HCT116 (cell line): ENCODE results near the gene ZNF516. TPM values are rescaled to one million over a fixed set of nuclear protein-coding genes. Genes with fewer than 3 reads are reported as not detected.

Experiments
- ATAC-seq: fragments of 200-7000 bp; cut with Tn5 transposase; 2 replicates; pipeline ENCODE4 v1.9.1; 2020; ENCODE audit warnings: mild to moderate bottlenecking, moderate library complexity
- BruUV-seq: library from RNA; stranded (reverse); fragments of 400-500 nt; replicated peaks from 2 replicates; lab custom pipeline; 2021; lab: Mats Ljungman, UMichigan
- CTCF ChIA-PET: fragments of 300-600 bp; sonication (Branson Sonifier 250); formaldehyde crosslinking; loops from one replicate; lab custom pipeline; 2021; ENCODE audit warnings: antibody characterized with exemption; lab: Charles Lee
- POLR2A ChIA-PET: fragments of 300-600, 350-600 bp; sonication (Branson Sonifier 250); formaldehyde crosslinking; loops from one replicate; lab custom pipeline; 2021; ENCODE audit warnings: antibody characterized with exemption; lab: Charles Lee
- RAD21 ChIA-PET, 2 experiments: fragments of 300-600 bp; sonication (Branson Sonifier 250); formaldehyde crosslinking; loops; one replicate each; lab custom pipeline; 2023; ENCODE audit warnings: low total read pairs in 2 of 2; ENCODE audit not compliant: uncharacterized antibody in 2 of 2, unreplicated experiment in 2 of 2, low non-redundant PET in 1 of 2; lab: Charles Lee
- DNase-seq: peaks from one replicate; pipeline ENCODE4 v3.0.0-alpha.2; 2010; ENCODE audit warnings: low read depth, low spot score
- H2AFZ ChIP-seq: fragments of 200-600 bp; shearing (Covaris generic), sonication (generic); 2 replicates; pipeline ENCODE4 v1.6.1; 2017; ENCODE audit warnings: low read depth, mixed run types, mixed read lengths, antibody characterized with exemption, low read length; ENCODE audit not compliant: poor library complexity, severe bottlenecking
- H3K27ac ChIP-seq: 2 replicates; pipeline ENCODE4 v1.5.1; 2012; ENCODE audit warnings: low read depth, low read length
- H3K27me3 ChIP-seq: fragments of 200-600 bp; sonication (generic); 2 replicates; pipeline ENCODE4 v1.6.1; 2016; ENCODE audit warnings: mixed run types, low read length, mixed read lengths; ENCODE audit not compliant: insufficient read depth
- H3K36me3 ChIP-seq, 2 experiments: fragments of 200-500 bp in 1 of 2; fragments of 200-600 bp in 1 of 2; sonication (Bioruptor generic) in 1 of 2; sonication (generic) in 1 of 2; 2 replicates each; pipeline versions ENCODE4 v1.5.1 to v1.6.1; 2014 to 2016; ENCODE audit warnings: low read length in 2 of 2, inconsistent platforms in 1 of 2, mixed read lengths in 1 of 2, mixed run types in 1 of 2; ENCODE audit not compliant: insufficient read depth in 2 of 2, control insufficient read depth in 1 of 2
- H3K4me1 ChIP-seq, 2 experiments: fragments of 200-600 bp in 1 of 2; sonication (generic) in 1 of 2; 2 replicates each; pipeline versions ENCODE4 v1.5.1 to v1.6.1; 2012 to 2017; ENCODE audit warnings: low read length in 2 of 2, inconsistent platforms in 1 of 2, mild to moderate bottlenecking in 1 of 2, mixed read lengths in 1 of 2, mixed run types in 1 of 2, moderate library complexity in 1 of 2; ENCODE audit not compliant: insufficient read depth in 2 of 2, control insufficient read depth in 1 of 2
- H3K4me2 ChIP-seq: fragments of 200-600 bp; sonication (generic); 2 replicates; pipeline ENCODE4 v1.6.1; 2017; ENCODE audit warnings: mixed run types, low read length, mixed read lengths
- H3K4me3 ChIP-seq, 2 experiments: fragments of 200-600 bp in 1 of 2; sonication (generic) in 1 of 2; replicated peaks in 1 of 2; 2 replicates each; pipeline ENCODE4 v1.5.1; 2011 to 2016; ENCODE audit warnings: low read length in 2 of 2, control low read depth in 1 of 2, low read depth in 1 of 2, mild to moderate bottlenecking in 1 of 2, mixed read lengths in 1 of 2, mixed run types in 1 of 2
- H3K79me2 ChIP-seq: fragments of 200-600 bp; sonication (generic); 2 replicates; pipeline ENCODE4 v1.6.1; 2017; ENCODE audit warnings: mild to moderate bottlenecking, mixed run types, low read length, moderate library complexity, mixed read lengths; ENCODE audit not compliant: insufficient read depth
- H3K9ac ChIP-seq: fragments of 200-600 bp; sonication (generic); 2 replicates; pipeline ENCODE4 v1.6.1; 2016; ENCODE audit warnings: low read length, mixed read lengths
- H3K9me2 ChIP-seq: fragments of 200-600 bp; sonication (generic), shearing (Covaris generic); 2 replicates; pipeline ENCODE4 v1.6.1; 2017; ENCODE audit warnings: mixed run types, mild to moderate bottlenecking, moderate library complexity; ENCODE audit not compliant: insufficient read depth
- H3K9me3 ChIP-seq, 2 experiments: fragments of 200-500 bp in 1 of 2; fragments of 200-600 bp in 1 of 2; sonication (Bioruptor generic) in 1 of 2; sonication (generic) in 1 of 2; 2 replicates each; pipeline ENCODE4 v1.6.1; 2014 to 2017; ENCODE audit warnings: low read length in 2 of 2, mixed read lengths in 2 of 2, inconsistent platforms in 1 of 2, low read depth in 1 of 2, mild to moderate bottlenecking in 1 of 2, mixed run types in 1 of 2, moderate library complexity in 1 of 2; ENCODE audit not compliant: control insufficient read depth in 1 of 2, insufficient read depth in 1 of 2
- H4K20me1 ChIP-seq: fragments of 200-600 bp; sonication (generic), shearing (Covaris generic); 2 replicates; pipeline ENCODE4 v1.6.1; 2017; ENCODE audit warnings: mixed run types, mild to moderate bottlenecking, moderate library complexity; ENCODE audit not compliant: insufficient read depth
- CBX3 ChIP-seq: IDR thresholded peaks from 2 replicates; pipeline ENCODE4 v1.6.1; 2012; ENCODE audit warnings: low read depth
- CEBPB ChIP-seq: IDR thresholded peaks from 2 replicates; pipeline ENCODE4 v1.6.1; 2012; ENCODE audit warnings: low read depth
- CTCF ChIP-seq, 3 experiments: fragments of 200-600 bp in 1 of 3; sonication (generic) in 1 of 3; IDR thresholded peaks in 2 of 3; conservative IDR thresholded peaks in 1 of 3; 2 replicates each; pipeline ENCODE4 v1.5.1; 2012 to 2017; ENCODE audit warnings: low read depth in 2 of 3, low read length in 2 of 3, antibody characterized with exemption in 1 of 3, borderline replicate concordance in 1 of 3, control low read depth in 1 of 3, mild to moderate bottlenecking in 1 of 3, mixed read lengths in 1 of 3, mixed run types in 1 of 3, moderate library complexity in 1 of 3; ENCODE audit not compliant: insufficient read depth in 1 of 3
- EGR1 ChIP-seq: IDR thresholded peaks from 2 replicates; pipeline ENCODE4 v1.6.1; 2012; ENCODE audit warnings: low read depth
- ELF1 ChIP-seq: IDR thresholded peaks from 2 replicates; pipeline ENCODE4 v1.6.1; 2012; ENCODE audit warnings: low read depth, borderline replicate concordance
- EZH2 ChIP-seq: fragments of 200-600 bp; sonication (generic); IDR thresholded peaks from 2 replicates; pipeline ENCODE4 v1.6.1; 2017; ENCODE audit warnings: antibody characterized with exemption, mixed run types
- EZH2phosphoT487 ChIP-seq: fragments of 200-600 bp; IDR thresholded peaks from 2 replicates; pipeline ENCODE4 v1.6.1; 2018; ENCODE audit warnings: antibody characterized with exemption, borderline replicate concordance
- FOSL1 ChIP-seq: IDR thresholded peaks from 2 replicates; pipeline ENCODE4 v1.6.1; 2012; ENCODE audit warnings: low read depth
- POLR2A ChIP-seq: IDR thresholded peaks from 2 replicates; pipeline ENCODE4 v1.7.0; 2011; ENCODE audit warnings: borderline replicate concordance; ENCODE audit not compliant: insufficient read depth, insufficient read length; ENCODE audit errors: extremely low read depth
- POLR2AphosphoS5 ChIP-seq: IDR thresholded peaks from 2 replicates; pipeline ENCODE4 v1.6.1; 2011; ENCODE audit warnings: mild to moderate bottlenecking, low read depth, low read length, moderate library complexity
- SIN3A ChIP-seq: IDR thresholded peaks from 2 replicates; pipeline ENCODE4 v1.6.1; 2012; ENCODE audit warnings: low read depth
- SP1 ChIP-seq: IDR thresholded peaks from 2 replicates; pipeline ENCODE4 v1.6.1; 2012; ENCODE audit warnings: low read depth
- SRF ChIP-seq: IDR thresholded peaks from 2 replicates; pipeline ENCODE4 v1.6.1; 2012; ENCODE audit warnings: low read depth
- TCF7L2 ChIP-seq: IDR thresholded peaks from 2 replicates; pipeline ENCODE4 v1.7.0; 2011; ENCODE audit warnings: borderline replicate concordance, inconsistent platforms; ENCODE audit not compliant: insufficient read depth, insufficient read length; ENCODE audit errors: extremely low read depth
- YY1 ChIP-seq: IDR thresholded peaks from 2 replicates; pipeline ENCODE4 v1.6.1; 2011; ENCODE audit warnings: low read length, low read depth, moderate library complexity, mild to moderate bottlenecking; ENCODE audit not compliant: insufficient replicate concordance; ENCODE audit errors: extremely low read depth
- ZFX ChIP-seq: fragments of 450-650 bp; IDR thresholded peaks from 2 replicates; pipeline ENCODE4 v1.6.1; 2017
- intact Hi-C: fragments of 100-400 bp; cut with micrococcal nuclease; formaldehyde crosslinking; loops from 2 replicates; pipeline ENCODE4 v1.10.0; 2022
- total RNA-seq: library from RNA; stranded (reverse); gene quantifications from one replicate; pipeline ENCODE4 v1.2.1, GENCODE V29; 2021; ENCODE audit not compliant: unreplicated experiment

The ZNF516 gene
- total RNA-seq, 1 experiment from 2014 or later = 32.0 TPM

- ChIA-PET RAD21 (no interaction called here), CTCF (interaction anchor here (1.1 kb wide), 1 partner anchor 218 kb away, joined by 6 read pairs; no protein-coding TSS in a partner anchor), POLR2A (interaction anchor here (1.7 kb wide), 1 partner anchor 11 kb away, joined by 8 read pairs; no protein-coding TSS in a partner anchor)
- Histone ChIP-seq H3K79me2 (peaks cover 22% of the 10 kb centered on the region), H3K27ac (peak overlapping the region; percentile 47), H3K4me1 (peaks cover 0 to 37% of the 10 kb centered on the region in 2 experiments; a peak in 2 of 4 replicates), H3K9me3 (no peaks in the 10 kb centered on the region), H3K27me3 (no peaks in the 10 kb centered on the region), H3K4me2 (peak overlapping the region; percentile 98), H3K4me3 (peak overlapping the region; percentile 68 to 76), H4K20me1 (no peaks in the 10 kb centered on the region), H3K36me3 (no peaks in the 10 kb centered on the region), H3K9ac (peak overlapping the region; percentile 72), H2AFZ (peak overlapping the region; percentile 16), H3K9me2 (no peaks in the 10 kb centered on the region)
- DNase-seq (no peak), ATAC-seq (peak; percentile 23)
- intact Hi-C loops = loop anchor here (10.0 kb wide), 1 partner anchor 313 kb away; no protein-coding TSS in a partner anchor
- BruUV-seq = TSS peak; percentile 75
- TF ChIP-seq EZH2 (no peak), POLR2A (peak; percentile 0), POLR2AphosphoS5 (peak; percentile 60)
These were observed 3.0 kb downstream of the ZNF516 start for GRCh38 chr18:76491776-76492668.

- H3K27me3 ChIP-seq = no peaks in the 10 kb centered on the region
- RAD21 ChIA-PET = no interaction called here
- H3K4me3 ChIP-seq = peak overlapping the region; percentile 68 to 76
- H4K20me1 ChIP-seq = no peaks in the 10 kb centered on the region
- peak overlapping the region; percentile 47; the same call in 1 of the 2 replicates for H3K27ac ChIP-seq
- H3K4me1 ChIP-seq = peaks cover 0 to 31% of the 10 kb centered on the region in 2 experiments; a peak in 2 of 4 replicates
- no peak for TF ChIP-seq TCF7L2
- TF ChIP-seq EGR1 = no peak
- TF ChIP-seq ELF1 = no peak
- no peak for TF ChIP-seq EZH2phosphoT487
- TF ChIP-seq POLR2A = no peak
- no peak for TF ChIP-seq FOSL1
- no peak for TF ChIP-seq EZH2
- no peak for TF ChIP-seq ZFX
- no peak for TF ChIP-seq CEBPB
- no peak for TF ChIP-seq SP1
- TF ChIP-seq CBX3 = no peak
- TF ChIP-seq SIN3A = no peak
- no peak for TF ChIP-seq CTCF (IDR thresholded peaks at IDR 0.05 in 2 of 3, conservative IDR thresholded peaks at IDR 0.05 in 1 of 3; ENCODE audit: borderline replicate concordance in 1 of 3, insufficient read depth in 1 of 3, low read depth in 2 of 3, low read length in 2 of 3)
- no peak for TF ChIP-seq YY1
- TF ChIP-seq SRF = no peak
- TF ChIP-seq, all 23 proteins: peak for 0
- peak; percentile 38 for ATAC-seq
- H2AFZ ChIP-seq = peak overlapping the region; percentile 16
- H3K4me2 ChIP-seq = peak overlapping the region; percentile 98
- DNase-seq = no peak
- intact Hi-C loops = loop anchor here (10.0 kb wide), 1 partner anchor 313 kb away; no protein-coding TSS in a partner anchor
- peaks cover 24% of the 10 kb centered on the region for H3K79me2 ChIP-seq
- POLR2A ChIA-PET = no interaction called here
- H3K9ac ChIP-seq = peak overlapping the region; percentile 72
- no peaks in the 10 kb centered on the region for H3K9me3 ChIP-seq
- CTCF ChIA-PET = no interaction called here
- no peaks in the 10 kb centered on the region for H3K36me3 ChIP-seq
- no TSS peak for BruUV-seq
- no peaks in the 10 kb centered on the region for H3K9me2 ChIP-seq
These were observed 3.6 kb downstream of the ZNF516 start for GRCh38 chr18:76491473-76491775.
